T-helper 22 cell (primary cell): ENCODE data around the gene IL13.

Source experiments
- DNase-seq: peaks from one replicate; pipeline ENCODE4 v3.0.0-alpha.2; 2020; ENCODE audit warnings: low read depth

IL13 gene

GRCh38 chr5:132655821-132656773 lies 1.9 kb upstream of the IL13 start:
- DNase-seq = no peak

- DNase-seq = no peak
Observed at GRCh38 chr5:132656774-132657355, 1.1 kb upstream of the IL13 start.

GRCh38 chr5:132658381-132659302 lies 669 bp downstream of the IL13 start:
- DNase-seq = no peak

- no peak for DNase-seq
Observed at GRCh38 chr5:132659598-132660493, 1.9 kb downstream of the IL13 start.

- DNase-seq = no peak
Observed at GRCh38 chr5:132661231-132662003, 3.4 kb downstream of the IL13 start.

- DNase-seq = no peak
Observed at GRCh38 chr5:132662004-132662401, 4.0 kb downstream of the IL13 start.

- DNase-seq = no peak
Observed at GRCh38 chr5:132662925-132663770, 5.2 kb downstream of the IL13 start.

GRCh38 chr5:132663771-132664695 lies 6.1 kb downstream of the IL13 start:
- DNase-seq = no peak

- no peak for DNase-seq
Observed at GRCh38 chr5:132664696-132665209, 6.8 kb downstream of the IL13 start.

GRCh38 chr5:132665574-132666080 lies 7.7 kb downstream of the IL13 start:
- no peak for DNase-seq

GRCh38 chr5:132666310-132667123 lies 8.5 kb downstream of the IL13 start:
- no peak for DNase-seq

GRCh38 chr5:132667309-132667708 lies 9.3 kb downstream of the IL13 start:
- no peak for DNase-seq

GRCh38 chr5:132667761-132668705 lies 10.1 kb downstream of the IL13 start:
- no peak for DNase-seq

GRCh38 chr5:132668706-132669454 lies 10.9 kb downstream of the IL13 start:
- DNase-seq = no peak

GRCh38 chr5:132669455-132669820 lies 11.5 kb downstream of the IL13 start:
- DNase-seq = no peak
